HG03565 (cell line): ENCODE data around the gene BPNT1.
"Not testable (repeated sequence)": the region's sequence is repeated elsewhere in the genome, so short reads cannot be mapped to it uniquely, and the experiment has no call there.

Experiments
- ATAC-seq: cut with Tn5 transposase; IDR thresholded peaks from one replicate; pipeline ENCODE4 v1.9.1; 2021; ENCODE audit warnings: mild to moderate bottlenecking, moderate library complexity; ENCODE audit not compliant: unreplicated experiment

The BPNT1 gene, protein sequence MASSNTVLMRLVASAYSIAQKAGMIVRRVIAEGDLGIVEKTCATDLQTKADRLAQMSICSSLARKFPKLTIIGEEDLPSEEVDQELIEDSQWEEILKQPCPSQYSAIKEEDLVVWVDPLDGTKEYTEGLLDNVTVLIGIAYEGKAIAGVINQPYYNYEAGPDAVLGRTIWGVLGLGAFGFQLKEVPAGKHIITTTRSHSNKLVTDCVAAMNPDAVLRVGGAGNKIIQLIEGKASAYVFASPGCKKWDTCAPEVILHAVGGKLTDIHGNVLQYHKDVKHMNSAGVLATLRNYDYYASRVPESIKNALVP

DNA sequence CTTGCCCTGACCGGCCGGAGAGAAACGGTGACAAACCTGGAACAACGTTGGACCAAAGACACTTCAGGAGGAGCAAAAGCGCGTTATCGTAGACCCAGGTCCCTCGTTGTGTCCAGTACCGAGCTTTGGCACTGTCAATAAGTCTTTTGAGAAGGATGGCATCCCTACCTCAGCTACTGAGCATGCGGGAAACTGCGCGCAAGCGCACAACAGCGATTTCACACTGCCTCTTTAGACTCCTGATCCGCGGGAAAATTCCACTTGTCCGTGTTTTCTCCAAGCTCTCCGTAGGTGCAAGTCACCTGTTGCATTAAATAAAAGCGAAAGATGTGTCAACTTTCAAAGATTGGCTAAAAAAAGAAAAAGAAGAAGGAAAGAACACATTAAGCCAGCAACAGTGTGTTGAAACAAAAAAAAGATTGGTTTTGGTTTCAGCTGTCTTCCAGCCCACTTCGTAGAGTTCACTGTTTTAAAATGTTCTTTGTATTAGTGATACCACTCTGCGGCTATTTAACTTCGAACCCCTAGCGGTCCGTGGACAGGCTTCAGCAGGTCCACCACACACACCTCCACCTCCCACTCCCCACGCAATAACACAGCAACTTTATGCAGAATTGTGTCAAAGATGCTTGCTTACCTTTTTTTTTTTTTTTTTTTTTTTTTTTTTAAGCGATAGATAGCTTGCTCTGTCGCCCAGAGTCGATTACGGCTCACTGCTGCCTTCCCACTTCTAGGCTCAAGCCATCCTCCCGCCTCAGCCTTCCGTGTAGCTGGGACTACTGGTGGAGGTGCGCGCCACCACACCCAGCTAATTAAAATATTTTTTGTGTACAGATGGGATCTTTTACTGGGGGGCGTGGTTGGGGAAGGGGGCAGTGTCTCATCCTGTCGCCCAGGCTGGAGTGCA, at the start of gene BPNT1:
BPNT1 (minus strand) TSS at position 139 of the 907 bp plus-strand sequence. CDS start 9,942 bp downstream, outside the sequence.
- peak; percentile 60 for ATAC-seq

DNA sequence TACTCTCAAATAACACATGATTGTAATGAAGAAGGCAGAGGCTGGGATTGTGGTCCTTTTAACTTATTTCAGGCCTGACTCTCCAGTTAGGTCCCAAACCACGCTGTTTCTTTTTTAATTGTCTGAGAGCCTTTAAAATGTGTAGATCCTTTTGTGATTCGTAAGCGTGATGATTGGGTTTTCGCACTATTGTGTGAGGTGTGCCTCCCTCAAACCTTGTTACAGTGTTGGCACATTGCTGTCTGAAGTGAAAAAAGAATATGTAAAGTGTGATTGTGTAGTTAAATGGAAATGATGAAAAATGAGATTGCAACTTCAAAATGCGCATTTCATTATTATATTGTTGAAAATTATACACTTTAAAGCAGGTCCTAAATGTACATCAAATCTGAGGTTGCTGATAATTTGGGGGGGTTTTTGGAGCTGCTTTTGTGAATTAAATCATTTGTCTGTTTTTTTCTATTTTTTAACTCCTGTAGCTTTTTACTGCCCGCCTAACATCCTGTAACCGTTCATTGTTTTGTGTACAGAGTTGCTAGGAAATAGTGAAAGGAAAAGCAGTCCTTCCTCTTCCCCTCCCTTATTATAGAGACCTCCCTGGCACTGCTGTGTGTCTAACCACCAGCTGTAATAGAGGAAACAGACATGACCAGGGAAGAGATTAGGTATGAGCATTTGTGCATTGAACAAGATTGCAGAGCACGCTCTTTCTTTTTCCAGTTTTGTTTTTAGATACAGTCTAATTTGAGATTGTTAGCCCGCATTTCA, 47.6 kb upstream of the BPNT1 start:
- ATAC-seq, result no peak

DNA sequence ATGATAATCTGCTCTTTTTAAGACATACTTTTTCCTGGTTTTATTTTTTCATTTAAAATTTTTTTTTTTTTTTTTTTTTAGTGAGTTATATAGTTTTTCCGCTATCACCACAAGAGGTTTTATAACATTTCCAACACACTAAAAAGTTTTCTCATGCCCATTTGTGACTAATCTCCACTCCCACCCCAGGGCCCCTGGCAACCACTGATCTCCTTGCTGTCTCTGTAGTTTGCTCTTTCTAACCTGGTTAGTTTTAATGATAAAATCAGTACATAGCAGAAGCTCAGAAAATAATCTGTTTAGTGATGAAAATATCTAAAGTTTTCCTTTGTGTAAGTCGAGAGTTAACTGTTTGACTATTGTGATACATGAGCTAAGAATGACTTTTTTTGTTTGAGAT, 46.2 kb upstream of the BPNT1 start:
- no peak for ATAC-seq

DNA sequence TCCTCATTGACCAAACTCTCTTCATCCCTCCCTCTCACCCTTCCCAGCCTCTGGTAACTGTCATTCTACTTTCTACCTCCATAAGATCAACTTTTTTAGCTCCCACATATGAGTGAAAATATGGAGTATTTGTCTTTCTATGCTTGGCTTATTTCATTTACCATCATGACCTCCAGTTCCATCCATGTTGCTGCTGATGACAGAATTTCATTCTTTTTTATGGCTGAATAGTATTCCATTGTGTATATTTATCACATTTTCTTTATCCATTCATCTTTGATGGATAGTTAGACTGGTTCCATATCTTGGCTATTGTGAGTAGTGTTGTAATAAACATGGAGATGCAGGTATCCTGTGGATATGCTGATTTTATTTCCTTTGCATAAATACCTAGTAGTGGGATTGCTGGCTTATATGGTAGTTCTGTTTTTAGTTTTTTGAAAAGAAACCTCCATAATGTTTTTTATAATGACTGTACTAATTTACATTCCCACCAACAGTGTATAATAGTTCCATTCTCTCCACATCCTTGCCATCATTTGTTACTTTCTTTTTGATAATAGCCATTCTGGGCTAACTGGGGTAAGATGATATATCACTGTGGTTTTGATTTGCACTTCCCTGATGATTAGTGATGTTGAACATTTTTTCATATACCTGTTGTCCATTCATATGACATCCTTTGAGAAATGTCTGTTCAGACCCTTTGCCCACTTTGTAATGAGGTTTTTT, 40.1 kb upstream of the BPNT1 start:
- ATAC-seq, result no peak

DNA sequence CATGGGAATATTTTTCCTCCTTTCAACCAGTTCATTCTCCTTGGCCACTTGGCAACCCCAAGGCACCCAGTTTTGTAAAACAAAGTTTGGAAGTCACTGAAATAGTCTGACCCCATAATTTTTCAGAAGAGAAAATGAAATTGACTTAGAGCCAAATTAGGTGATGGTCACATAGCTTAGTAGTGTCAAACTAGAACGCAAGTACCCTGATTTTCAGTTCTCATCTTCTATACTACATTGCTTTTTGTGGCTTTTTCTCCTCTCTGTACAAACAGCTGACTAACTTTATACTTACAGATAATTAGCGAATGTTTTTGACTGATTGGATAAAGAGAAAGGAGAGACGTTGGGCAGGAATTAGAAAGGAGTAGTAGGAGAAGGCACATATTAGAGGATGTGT, 37.5 kb upstream of the BPNT1 start:
- ATAC-seq, result no peak

DNA sequence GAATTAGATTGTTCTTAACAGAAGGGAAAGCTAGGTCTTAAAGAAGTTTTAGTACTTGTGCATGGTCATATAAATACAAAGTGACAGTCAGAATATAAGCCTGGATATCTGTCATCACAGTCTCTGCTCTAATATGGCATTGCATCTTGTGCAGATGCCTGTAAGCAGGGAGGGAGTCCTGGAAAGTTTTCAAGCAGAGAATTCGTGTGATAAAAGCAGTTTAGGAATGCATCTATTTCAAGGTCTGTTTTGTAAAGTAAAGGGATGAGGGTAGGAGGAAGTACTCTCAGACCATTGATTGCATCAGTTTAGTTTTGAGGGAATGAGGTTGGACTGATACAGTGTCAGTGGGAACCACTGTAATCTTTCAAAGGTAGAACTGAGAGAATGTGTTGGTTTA, 35.0 kb upstream of the BPNT1 start:
- ATAC-seq, result no peak

DNA sequence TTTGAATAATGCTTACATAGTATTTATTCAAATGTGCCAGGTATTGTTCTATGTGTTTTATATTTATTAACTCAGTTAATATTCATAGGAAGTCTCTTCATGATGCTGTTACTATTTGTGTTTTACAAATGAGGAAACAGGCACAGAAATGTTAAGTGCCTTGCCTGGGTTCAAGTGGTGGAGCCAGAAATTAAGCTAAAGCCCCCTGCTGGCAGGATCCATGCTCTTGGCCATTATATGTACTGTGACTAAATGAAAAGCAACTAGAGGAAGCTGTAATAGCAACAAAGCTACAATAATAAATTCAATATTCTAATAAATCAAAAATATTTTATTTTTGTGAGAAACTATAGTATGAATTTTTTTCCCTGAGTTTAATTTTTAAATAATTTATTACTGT, 34.3 kb upstream of the BPNT1 start:
- no peak for ATAC-seq

DNA sequence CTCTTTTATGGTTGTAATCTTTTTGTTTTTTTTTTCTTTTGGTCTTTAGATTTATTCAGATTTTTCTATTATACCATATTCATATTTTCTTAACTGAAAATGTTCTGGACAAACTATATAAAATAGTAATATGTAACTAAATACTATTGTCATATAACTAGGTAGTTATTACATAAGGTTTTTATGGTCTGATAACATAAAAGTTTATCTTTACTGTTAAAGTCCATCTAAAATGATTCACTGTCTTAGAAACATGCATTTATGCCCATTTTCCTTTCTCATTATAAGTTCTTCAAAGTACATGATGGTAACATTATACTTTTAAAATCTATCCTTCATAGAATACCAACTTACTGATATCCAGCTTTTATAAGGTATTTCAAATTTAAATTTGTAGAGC, 33.5 kb upstream of the BPNT1 start:
- ATAC-seq, result no peak

DNA sequence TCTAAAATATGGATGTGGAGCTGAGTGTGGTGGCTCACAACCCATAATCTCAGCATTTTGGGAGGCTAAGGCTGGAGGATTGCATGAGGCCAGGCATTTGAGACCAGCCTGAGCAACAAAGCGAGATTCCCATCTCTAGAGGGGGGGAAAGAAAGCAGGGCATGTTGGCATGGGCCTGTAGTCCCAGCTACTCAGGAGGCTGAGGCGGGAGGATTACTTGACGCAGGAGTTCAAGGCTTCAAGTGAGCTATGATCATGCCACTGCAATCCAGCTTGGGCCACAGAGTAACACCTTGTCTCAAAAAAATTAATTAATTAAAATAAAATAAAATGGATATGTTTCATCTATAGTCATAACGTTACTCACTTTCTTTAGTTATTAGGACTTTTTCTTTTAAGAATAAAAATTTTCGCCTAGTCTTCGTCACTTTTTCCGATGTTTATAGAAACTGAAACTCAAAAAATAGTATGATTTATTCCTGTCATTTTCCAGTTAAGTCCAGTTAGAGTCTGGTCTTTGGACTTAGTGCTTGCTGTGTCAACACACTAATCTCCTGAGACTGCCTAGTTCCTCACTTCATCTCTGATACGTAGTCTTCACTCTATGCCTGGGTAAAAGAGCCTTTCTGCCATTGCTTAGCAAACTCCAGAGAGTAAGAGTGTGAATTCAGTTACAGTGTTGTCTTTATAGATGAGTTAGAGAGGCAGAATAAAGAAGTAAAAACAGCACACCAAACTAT, 32.4 kb upstream of the BPNT1 start:
- ATAC-seq, result no peak

DNA sequence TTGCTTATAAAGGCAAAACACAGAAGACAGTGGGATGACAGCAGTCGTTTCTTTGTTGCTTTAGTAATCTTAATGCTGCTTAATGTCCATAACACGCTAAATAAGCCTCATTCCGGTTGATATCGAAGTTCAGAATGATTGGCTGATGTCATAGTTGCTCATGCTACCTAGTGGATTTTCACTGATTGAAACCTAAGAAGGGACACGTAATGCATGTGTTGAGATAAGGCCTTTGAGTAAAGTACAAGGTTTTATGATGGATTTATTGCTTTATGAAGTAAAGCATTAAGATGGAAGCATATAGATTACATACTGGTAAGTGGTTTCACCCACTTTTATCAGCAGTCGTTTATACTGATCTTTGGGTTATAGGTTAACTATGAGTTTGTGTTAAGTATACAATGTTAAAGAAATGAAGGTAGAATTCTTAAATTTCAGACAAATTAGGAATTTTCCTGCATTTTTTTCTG, 29.5 kb upstream of the BPNT1 start:
- no peak for ATAC-seq

DNA sequence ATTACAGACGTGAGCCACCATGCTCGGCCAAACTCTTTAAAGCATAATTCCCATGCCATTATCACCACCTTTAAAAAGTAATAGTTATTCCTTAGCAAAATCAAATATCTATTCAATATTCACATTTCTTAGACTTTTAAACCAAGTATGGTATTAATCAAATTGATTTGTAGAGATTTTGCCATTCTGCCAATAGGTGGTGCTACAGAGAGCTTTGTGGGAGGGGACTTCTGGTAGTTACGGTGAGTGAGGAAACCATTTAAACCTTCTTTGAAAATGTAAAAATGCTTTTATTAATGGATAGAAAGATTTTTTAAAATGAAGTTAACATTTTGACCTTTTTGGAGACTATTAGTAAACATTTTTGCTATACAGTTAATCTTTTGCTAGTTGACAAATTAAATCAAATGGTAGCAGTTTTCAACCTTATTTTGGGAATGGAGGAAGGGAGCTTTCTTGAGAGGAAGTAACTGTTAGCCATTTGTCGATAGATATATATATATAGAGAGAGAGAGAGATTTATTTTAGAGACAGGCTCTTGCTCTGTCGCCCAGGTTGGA, 23.6 kb upstream of the BPNT1 start:
- no peak for ATAC-seq

DNA sequence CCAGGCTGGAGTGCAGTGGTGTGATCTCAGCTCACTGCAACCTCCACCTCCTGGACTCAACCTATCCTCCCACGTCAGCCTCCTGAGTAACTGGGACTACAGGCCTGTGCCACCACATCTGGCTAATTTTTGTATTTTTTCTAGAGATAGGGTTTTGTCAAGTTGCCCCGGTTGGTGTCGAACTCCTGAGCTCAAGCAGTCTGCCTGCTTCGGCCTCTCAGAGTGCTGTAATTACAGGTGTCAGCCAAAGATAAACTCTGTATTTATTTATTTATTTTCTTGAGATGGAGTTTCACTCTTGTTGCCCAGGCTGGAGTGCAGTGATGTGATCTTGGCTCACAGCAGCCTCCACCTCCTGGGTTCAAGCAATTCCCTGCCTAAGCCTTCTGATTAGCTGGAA, 23.0 kb upstream of the BPNT1 start:
- ATAC-seq, result not testable (repeated sequence)

DNA sequence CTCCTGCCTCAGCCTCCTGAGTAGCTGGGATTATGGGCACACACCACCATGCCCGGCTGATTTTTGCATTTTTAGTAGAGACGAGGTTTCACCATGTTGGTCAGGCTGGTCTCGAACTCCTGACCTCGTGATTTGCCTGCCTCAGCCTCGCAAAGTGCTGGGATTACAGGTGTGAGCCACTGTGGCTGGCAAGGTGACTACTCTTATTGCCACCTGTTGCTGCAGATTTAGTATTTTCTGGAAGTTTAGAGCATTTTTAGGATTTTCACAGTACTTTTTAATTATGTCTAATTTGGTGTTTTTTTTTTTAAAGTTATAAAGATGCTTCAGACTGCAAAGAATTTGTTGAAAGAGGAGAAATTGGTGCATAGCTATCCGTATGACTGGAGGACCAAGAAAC, 20.9 kb upstream of the BPNT1 start:
- ATAC-seq, result not testable (repeated sequence)

DNA sequence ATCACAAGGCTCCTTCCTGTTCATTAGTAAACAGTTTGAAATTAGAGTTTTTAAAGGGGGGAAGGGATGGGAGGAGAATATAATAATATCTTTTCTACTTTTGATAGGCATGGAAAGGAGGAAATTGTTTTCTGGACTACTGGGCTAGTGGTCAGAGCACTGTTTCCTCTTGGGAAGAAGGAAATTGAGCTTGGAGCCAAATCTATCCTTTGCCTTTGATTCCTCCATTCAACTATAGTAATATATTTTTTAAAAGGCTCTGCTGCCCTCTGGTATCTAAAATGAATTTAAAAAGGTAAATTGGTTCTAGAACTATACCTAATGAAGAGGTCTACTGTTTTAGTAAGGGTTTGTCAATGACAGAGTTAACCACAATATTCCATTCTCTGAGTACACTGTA, 10.2 kb upstream of the BPNT1 start:
- no peak for ATAC-seq

DNA sequence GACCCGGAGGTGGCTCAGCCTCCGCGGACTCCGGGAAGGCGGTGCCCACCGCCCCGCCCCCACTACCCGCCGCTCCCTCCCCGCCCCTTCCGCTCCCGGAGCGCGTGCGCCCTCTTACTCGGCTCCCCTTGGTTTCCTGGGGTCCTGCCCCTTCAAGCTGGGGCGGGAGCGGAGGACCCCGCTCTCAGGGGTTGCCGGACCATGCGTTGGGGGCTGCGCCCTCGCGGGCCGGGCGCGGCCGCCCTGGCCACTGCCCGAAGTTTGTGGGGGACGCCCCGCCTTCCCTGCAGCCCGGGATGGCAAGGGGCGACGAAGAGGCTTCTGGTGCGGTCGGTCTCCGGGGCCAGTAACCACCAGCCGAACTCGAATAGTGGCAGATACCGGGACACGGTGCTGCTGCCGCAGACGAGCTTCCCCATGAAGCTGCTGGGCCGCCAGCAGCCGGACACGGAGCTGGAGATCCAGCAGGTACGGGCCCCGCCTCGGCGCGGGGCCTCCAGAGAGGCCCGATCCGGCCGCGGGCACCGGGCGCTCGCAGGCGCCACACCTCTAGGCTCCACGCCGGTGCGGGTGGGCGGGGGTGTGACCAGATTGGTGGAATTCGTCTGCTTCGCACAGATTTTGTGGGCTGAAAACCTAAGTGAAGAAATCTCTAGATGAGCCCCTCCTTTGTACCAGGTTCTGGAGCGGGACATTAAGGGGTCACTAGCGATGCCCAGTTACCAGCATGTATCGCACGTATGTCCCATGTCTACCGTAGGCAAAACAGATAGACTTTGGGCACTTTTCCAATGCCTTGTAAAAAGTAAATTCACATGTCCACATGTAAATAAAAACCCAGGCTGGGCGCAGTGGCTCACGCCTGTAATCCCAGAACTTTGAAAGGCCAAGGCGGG, 4.7 kb upstream of the BPNT1 start, which contains the start of gene IARS2:
IARS2 (plus strand) TSS at position 117 of the 896 bp plus-strand sequence; CDS start at position 202, 85 bp downstream.
- ATAC-seq, result peak; percentile 36

DNA sequence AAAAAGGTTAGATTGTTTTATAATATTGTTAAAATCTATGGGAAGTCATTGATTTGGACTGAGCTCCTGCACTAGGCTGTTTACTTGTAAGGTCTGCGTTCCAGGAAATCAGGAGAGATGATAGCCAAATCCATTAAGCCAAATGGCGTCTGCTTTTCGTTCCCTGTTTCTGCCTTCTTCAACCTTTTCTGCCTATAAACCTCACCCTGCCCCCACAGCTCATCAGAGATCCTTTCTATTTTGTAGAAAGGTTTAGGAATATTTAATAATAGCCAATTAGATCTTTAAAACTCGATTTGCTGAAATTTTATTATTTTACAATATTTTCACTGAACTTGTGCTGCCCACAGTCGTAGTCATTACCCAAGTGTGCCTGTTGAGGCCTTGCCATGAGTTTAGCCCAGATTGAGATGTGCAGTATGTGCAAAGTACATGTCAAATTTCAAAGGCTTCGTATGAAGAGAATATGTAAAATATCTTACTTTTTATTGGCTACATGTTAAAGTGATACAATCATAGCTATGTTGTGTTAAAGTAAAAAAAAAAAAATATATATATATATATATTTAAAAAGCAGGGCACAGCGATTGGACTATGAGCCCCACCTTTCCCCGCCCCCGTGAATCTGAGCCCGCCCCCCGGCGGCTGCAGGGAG, 3.9 kb upstream of the BPNT1 start:
- ATAC-seq, result peak; percentile 9

DNA sequence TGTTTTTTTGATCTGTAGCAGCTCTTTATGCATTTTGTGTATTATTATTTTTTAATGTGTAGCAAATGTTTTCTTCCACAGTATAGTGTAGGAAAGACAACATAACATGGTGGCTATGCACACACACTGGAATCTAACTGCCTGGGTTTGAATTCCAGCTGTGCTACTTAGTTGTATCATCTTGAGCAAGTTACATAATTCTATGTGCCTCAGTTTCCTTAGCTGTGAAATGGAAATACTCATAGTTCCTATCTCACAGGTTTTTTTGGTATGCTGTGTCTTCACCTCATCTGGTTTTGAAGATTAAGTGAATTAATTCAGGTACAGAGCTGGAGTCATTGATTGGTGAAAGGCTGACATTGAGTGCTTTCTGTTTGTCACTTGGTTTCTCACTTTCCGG, 3.1 kb upstream of the BPNT1 start:
- no peak for ATAC-seq

DNA sequence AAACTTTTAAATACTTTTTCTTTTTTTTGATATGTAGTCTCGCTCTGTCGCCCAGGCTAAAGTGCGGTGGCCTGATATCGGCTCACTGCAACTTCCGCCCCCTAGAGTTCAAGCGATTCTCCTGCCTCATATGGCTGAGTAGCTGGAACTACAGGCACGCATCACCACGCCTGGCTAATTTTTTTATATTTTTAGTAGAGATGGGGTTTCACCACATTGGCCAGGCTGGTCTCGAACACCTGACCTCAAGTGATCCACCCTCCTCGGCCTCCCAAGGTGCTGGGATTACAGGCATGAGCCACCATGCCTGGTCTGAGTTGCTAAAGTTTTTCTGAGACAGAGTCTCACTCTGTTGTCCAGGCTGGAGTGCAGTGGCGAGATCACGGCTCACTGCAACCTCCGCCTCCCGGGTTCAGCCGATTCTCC, 3.3 kb downstream of the BPNT1 start:
- peak; percentile 35 for ATAC-seq
